GM08714 (cell line): ENCODE results near the gene IP6K3.

Experiments used
- H3K4me3 ChIP-seq: fragments of 200-500 bp; sonication (Bioruptor generic); 2 replicates; pipeline ENCODE4 v1.5.1; 2014; ENCODE audit warnings: mild to moderate bottlenecking, low read length, inconsistent platforms
- ZNF274 ChIP-seq: IDR thresholded peaks from 2 replicates; pipeline ENCODE4 v1.6.1; 2012; ENCODE audit warnings: mild to moderate bottlenecking, low read depth, low read length

IP6K3 gene

GRCh38 chr6:33756211-33756954 lies 9.7 kb upstream of the IP6K3 start:
- TF ChIP-seq ZNF274, result no peak
- H3K4me3 ChIP-seq, result no peak overlapping the region

GRCh38 chr6:33755070-33755869 lies 8.6 kb upstream of the IP6K3 start:
- no peak overlapping the region for H3K4me3 ChIP-seq
- TF ChIP-seq ZNF274, result no peak

DNA sequence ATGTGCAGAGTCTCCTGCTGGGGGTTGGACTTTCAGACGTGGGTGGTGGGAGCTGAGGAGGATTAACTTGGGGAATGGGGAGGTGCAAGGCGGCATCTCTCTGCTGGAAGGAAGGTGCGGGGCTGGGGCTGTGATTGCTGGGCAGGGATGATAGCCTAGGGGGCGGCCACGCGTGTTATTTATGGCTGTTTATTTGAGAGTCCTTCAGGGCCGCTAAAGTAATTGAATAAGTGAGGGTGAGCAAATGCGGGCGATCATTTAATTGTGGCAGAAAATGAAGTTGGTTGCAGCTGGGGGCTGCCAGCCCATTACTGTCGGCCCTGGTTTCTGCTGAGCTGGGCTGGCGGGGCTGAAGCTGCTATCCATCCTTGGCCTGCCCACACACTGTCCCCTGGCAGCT lies 7.5 kb upstream of the IP6K3 start:
- no peak overlapping the region for H3K4me3 ChIP-seq
- TF ChIP-seq ZNF274, result no peak

DNA sequence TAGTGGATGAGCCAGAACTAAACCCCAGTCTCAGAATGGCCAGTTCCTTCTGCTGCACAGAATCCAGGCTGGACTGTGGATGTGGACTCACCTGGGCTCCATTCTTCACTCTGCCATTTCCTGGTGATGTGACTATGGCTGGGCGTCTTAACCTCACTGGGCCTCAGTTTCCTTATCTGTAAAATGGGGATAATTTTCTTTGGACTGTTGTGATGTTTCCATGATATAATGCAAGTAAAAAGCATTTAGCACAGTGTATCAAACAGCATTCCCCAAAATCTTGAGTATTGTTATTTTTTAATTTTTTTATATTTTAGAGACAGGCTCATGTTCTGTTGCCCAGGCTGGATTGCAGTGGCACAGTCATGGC lies 5.9 kb upstream of the IP6K3 start:
- TF ChIP-seq ZNF274, result no peak
- no peak overlapping the region for H3K4me3 ChIP-seq

- TF ChIP-seq ZNF274, result no peak
- no peak overlapping the region for H3K4me3 ChIP-seq
These were observed 5.3 kb upstream of the IP6K3 start for GRCh38 chr6:33751771-33752645.

DNA sequence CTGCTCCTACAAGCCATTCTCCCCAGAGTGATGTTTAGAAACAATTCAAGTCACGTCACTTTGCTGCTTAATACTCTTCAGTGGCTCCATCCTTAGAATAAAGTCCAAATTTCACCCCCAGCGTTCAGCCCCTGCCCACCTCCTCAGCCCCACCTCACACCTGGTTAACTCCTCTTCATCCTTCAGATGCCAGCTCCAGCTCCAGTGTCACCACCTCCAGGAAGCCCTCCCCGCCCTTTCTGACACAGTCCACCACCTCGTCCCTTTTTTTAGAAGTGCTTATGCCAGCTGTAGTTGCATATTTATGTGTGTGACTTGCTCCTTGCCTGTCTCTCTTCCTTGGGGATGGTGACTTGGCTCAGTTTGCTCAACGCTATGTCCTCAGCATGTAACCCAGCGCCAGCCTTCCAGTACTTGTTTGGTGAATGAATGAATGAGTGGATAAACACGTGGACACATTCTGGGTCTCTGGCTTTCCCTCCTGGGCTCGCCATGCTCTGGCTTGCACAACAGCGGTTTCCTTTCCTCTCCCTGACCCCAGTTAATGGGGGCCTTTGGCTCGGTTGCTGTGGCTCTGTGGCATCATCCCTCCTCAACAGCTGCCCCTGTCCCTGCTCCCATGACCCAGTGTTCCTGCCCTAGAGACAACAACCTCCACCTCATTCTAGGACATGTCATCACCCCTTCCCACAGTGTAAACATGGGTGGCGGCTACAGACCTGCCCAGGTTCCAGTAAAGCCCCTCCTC lies 3.7 kb upstream of the IP6K3 start:
- no peak for TF ChIP-seq ZNF274
- no peak overlapping the region for H3K4me3 ChIP-seq

GRCh38 chr6:33749401-33749800 lies 2.7 kb upstream of the IP6K3 start:
- TF ChIP-seq ZNF274, result no peak
- H3K4me3 ChIP-seq, result no peak overlapping the region

DNA sequence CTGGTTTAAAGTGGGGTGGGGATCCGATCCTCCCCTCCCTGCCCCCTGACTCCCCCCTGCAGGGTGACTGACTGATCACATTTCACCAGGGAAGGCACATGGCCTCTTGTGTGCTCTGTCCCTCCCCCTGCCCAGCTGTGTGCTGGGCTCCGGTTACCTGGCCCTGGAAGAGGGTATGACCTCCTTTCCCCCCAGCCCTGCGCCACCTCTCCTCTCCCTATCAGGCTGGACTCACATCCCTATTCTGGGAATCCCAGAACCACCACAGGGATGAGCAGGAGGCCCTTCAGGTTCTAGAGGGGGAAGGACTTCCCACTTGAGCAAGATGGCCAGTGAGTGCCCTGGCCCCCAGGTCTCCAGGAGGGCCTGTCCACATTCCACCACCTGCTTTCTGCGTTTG lies 2.1 kb upstream of the IP6K3 start:
- no peak for TF ChIP-seq ZNF274

GRCh38 chr6:33747823-33748222 lies 1.1 kb upstream of the IP6K3 start:
- H3K4me3 ChIP-seq, result no peak overlapping the region
- no peak for TF ChIP-seq ZNF274

More for the DNA sequence above, 2.1 kb upstream of the IP6K3 start:
- H3K4me3 ChIP-seq, result no peak overlapping the region

DNA sequence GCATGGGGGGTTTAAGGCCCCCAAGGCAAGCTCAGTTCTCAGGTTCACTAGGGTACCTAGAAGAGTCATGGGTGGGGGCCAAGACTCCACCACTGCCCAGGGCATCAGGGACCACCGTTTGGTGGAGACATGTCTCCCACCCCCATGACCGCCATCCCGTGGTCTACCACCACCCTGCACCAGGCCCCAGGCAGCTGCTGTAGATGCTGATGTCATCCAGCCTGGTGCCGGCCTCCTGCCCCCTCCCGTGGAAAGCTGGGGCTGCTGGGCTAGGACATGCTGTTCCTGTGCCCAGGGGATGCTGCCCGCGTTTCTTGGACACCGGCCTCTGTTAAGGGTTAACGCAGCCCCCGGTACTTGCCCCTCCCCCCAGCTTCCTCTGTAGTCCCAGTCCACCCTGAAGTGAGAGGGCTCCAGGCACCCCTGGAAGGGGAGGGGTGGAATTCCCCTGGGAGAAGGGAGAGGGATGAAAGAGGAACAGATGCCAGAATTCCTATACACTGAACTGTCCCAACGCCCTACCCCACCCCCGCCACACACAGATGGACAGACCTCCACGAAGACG lies 587 bp downstream of the IP6K3 start:
- H3K4me3 ChIP-seq, result no peak overlapping the region
- TF ChIP-seq ZNF274, result no peak

DNA sequence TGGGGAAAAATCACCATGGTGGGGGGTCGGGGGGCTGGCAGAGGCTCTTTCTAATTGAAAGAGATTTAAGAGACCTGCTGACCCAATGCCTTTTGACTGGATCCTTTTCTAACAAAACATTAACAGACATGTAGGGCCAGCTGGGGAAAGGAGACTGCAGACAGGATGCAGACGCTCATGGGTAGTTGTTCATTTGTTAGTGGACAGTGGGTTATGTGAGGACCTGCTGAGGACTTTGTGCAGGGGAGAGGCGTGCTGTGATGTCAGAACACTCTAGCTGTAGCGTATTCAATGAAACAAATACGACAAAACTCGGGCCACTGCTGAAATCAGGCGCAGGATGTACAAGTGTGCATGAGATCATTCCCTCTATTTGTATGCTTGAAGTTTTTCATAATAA lies 1.2 kb downstream of the IP6K3 start:
- TF ChIP-seq ZNF274, result no peak
- H3K4me3 ChIP-seq, result no peak overlapping the region

- no peak overlapping the region for H3K4me3 ChIP-seq
- no peak for TF ChIP-seq ZNF274
These were observed 1.7 kb downstream of the IP6K3 start for GRCh38 chr6:33744895-33745546.
